Upper lobe of left lung (tissue), 6 donors: ENCODE measurements around the gene QRICH1. TPM values are rescaled to one million over a fixed set of nuclear protein-coding genes. Genes with fewer than 3 reads are reported as not detected.

ENCODE experiments used
- ATAC-seq, 2 donors: fragments of 200-7000 bp; cut with Tn5 transposase; one replicate each; pipeline ENCODE4 v1.9.1; 2022; ENCODE audit warnings: mild to moderate bottlenecking in 2 of 2, moderate library complexity in 2 of 2; ENCODE audit not compliant: low FRiP score in 2 of 2
- DNase-seq, 2 donors: peaks; one replicate each; pipeline ENCODE4 v3.0.0-alpha.2; 2019 to 2020
- H3K27ac ChIP-seq, 4 donors: fragments of 200-600 bp; sonication (generic); one replicate each; pipeline ENCODE4 v1.5.1; 2016 to 2019
- H3K27me3 ChIP-seq, 4 donors: fragments of 200-600 bp; sonication (generic); one replicate each; pipeline ENCODE4 v1.5.1; 2017 to 2019
- H3K36me3 ChIP-seq, 4 donors: fragments of 200-600 bp; sonication (generic); one replicate each; pipeline ENCODE4 v1.5.1; 2016 to 2019
- H3K4me1 ChIP-seq, 4 donors: fragments of 200-600 bp; sonication (generic); one replicate each; pipeline ENCODE4 v1.5.1; 2018 to 2019
- H3K4me3 ChIP-seq, 4 donors: fragments of 200-600 bp; sonication (generic); one replicate each; pipeline ENCODE4 v1.5.1; 2017 to 2019; ENCODE audit warnings: mild to moderate bottlenecking in 2 of 4, moderate library complexity in 1 of 4
- H3K9me3 ChIP-seq, 4 donors: fragments of 200-600 bp; sonication (generic); one replicate each; pipeline ENCODE4 v1.5.1; 2018 to 2019
- CTCF ChIP-seq, 6 experiments: fragments of 450-650 bp in 4 of 6; fragments of 200-600 bp in 2 of 6; sonication (generic) in 2 of 6; IDR thresholded peaks; one replicate each; pipeline ENCODE4 v1.5.1; 2016 to 2019; ENCODE audit warnings: antibody characterized with exemption in 6 of 6
- EP300 ChIP-seq, 4 donors: sonication (generic); formaldehyde crosslinking; IDR thresholded peaks; one replicate each; pipeline ENCODE4 v1.5.1; 2017; ENCODE audit warnings: antibody characterized with exemption in 4 of 4, control low read depth in 2 of 4
- POLR2A ChIP-seq, 4 donors: fragments of 450-650 bp; IDR thresholded peaks; one replicate each; pipeline ENCODE4 v1.5.1; 2016 to 2017; ENCODE audit warnings: antibody characterized with exemption in 4 of 4, mild to moderate bottlenecking in 2 of 4
- POLR2AphosphoS5 ChIP-seq, 2 donors: sonication (generic); formaldehyde crosslinking; IDR thresholded peaks; one replicate each; pipeline ENCODE4 v1.5.1; 2017; ENCODE audit warnings: antibody characterized with exemption in 2 of 2
- WGBS, 2 donors: methylation state at CpG; one replicate each; pipeline ENCODE4 v1.1.5; 2017 to 2018; 5-methylcytosine and 5-hydroxymethylcytosine counted together
- total RNA-seq, 6 donors: library from RNA; depleted of rRNA in 4 of 6; stranded (reverse); fragments of >200 nt in 4 of 6; gene quantifications; one replicate each; pipeline versions ENCODE4 v1.1.0 to v1.2.1, GENCODE V29; 2016 to 2021
- donor health status: DM: no; HTN: no; CAD: no; lungs with moderate emphysema.
- donor health status: DM: no; HTN: yes; CAD: no; lungs with severe emphysema.

Gene QRICH1
- total RNA-seq, 6 donors from 2014 or later: 65.6 to 145 (median 74.2) TPM

GRCh38 chr3:48996640-48997039 lies 97.2 kb downstream of the QRICH1 start:
- H3K9me3 ChIP-seq: no peaks in the 10 kb centered on the region
- no peak overlapping the region for H3K27ac ChIP-seq
- H3K27me3 ChIP-seq: no peaks in the 10 kb centered on the region
- H3K4me1 ChIP-seq: peaks cover 3 to 8% (median 6%) of the 10 kb centered on the region in 4 donors
- ATAC-seq: no peak
- TF ChIP-seq POLR2AphosphoS5 (IDR thresholded peaks at IDR 0.05): no peak
- TF ChIP-seq CTCF (IDR thresholded peaks at IDR 0.05): no peak
- TF ChIP-seq POLR2A (IDR thresholded peaks at IDR 0.05): no peak
- no peak for TF ChIP-seq EP300 (IDR thresholded peaks at IDR 0.05)
- DNase-seq: no peak
- 94 to 97% methylated on average over 8 of the region's 8 CpGs for WGBS, 2 donors
- H3K36me3 ChIP-seq: peaks cover 0 to 13% (median 5%) of the 10 kb centered on the region in 4 donors
- H3K4me3 ChIP-seq: no peak overlapping the region

DNA sequence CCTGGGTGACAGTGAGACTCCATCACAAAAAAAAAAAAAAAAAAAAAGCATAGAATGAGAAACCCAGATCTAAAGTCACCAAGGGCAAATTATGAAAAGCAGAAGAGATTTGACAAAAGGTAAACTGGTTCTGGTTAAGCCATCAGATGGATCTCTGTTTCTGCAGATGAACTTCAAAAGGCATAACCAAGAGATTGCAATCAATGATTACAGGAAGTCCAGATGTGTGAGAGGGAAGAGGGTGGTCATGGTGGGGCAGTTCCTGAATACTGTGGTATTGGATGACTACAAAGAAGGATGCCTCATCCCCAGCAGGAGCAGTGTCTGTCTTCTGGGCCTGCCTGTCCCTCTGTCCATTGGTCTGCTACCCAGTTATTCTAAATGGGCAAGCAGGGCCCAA lies 100.0 kb downstream of the QRICH1 start:
- Histone ChIP-seq H3K27me3 (no peaks in the 10 kb centered on the region), H3K4me1 (peaks cover 23 to 26% (median 24%) of the 10 kb centered on the region in 4 donors), H3K4me3 (no peak overlapping the region), H3K36me3 (peaks cover 0 to 13% (median 5%) of the 10 kb centered on the region in 4 donors), H3K27ac (no peak overlapping the region), H3K9me3 (no peaks in the 10 kb centered on the region)
- ATAC-seq (no peak), DNase-seq (no peak)
- TF ChIP-seq EP300 (IDR thresholded peaks at IDR 0.05): no peak
- no peak for TF ChIP-seq POLR2A (IDR thresholded peaks at IDR 0.05)
- TF ChIP-seq CTCF (IDR thresholded peaks at IDR 0.05): no peak
- no peak for TF ChIP-seq POLR2AphosphoS5 (IDR thresholded peaks at IDR 0.05)

DNA sequence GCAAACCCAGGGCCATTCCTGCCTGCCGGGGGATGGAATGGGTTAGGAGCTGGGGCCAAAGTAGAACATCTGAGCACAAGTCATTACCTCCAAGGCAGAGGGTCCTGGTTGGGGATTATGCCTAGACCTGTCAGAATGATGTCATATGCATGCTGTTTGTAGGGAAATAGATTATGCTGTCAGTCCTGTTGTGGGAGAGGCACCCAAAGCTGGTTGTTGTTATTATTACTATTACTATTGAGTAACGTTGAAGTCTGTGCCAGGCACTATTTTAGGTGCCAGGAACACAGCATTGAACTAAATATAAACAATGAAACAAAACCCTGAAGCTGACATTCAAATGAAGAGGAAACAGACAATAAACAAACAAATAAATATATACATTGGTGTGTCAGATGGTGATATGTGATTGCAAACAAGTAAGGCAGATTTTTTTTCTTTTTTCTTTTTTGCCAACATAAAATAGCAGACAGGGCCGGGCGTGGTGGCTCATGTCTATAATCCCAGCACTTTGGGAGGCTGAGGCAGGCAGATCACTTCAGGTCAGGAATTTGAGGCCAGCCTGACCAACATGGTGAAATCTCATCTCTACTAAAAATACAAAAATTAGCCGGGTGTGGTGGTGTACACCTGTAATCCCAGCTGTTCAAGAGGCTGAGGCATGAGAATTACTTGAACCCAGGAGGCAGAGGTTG lies 101.9 kb downstream of the QRICH1 start:
- Histone ChIP-seq H3K9me3 (no peaks in the 10 kb centered on the region), H3K4me1 (peaks cover 23 to 33% (median 27%) of the 10 kb centered on the region in 4 donors), H3K4me3 (peak overlapping the region in 2 of 4 donors; percentile 73 to 94), H3K27ac (peak overlapping the region; percentile 87 to 92 (median 90)), H3K36me3 (peaks cover 0 to 9% (median 5%) of the 10 kb centered on the region in 4 donors), H3K27me3 (no peaks in the 10 kb centered on the region)
- no peak for ATAC-seq
- no peak for DNase-seq
- WGBS, 2 donors: 71 to 77% methylated on average over 5 of the region's 5 CpGs
- TF ChIP-seq EP300 (IDR thresholded peaks at IDR 0.05) (no peak), POLR2AphosphoS5 (IDR thresholded peaks at IDR 0.05) (no peak)

DNA sequence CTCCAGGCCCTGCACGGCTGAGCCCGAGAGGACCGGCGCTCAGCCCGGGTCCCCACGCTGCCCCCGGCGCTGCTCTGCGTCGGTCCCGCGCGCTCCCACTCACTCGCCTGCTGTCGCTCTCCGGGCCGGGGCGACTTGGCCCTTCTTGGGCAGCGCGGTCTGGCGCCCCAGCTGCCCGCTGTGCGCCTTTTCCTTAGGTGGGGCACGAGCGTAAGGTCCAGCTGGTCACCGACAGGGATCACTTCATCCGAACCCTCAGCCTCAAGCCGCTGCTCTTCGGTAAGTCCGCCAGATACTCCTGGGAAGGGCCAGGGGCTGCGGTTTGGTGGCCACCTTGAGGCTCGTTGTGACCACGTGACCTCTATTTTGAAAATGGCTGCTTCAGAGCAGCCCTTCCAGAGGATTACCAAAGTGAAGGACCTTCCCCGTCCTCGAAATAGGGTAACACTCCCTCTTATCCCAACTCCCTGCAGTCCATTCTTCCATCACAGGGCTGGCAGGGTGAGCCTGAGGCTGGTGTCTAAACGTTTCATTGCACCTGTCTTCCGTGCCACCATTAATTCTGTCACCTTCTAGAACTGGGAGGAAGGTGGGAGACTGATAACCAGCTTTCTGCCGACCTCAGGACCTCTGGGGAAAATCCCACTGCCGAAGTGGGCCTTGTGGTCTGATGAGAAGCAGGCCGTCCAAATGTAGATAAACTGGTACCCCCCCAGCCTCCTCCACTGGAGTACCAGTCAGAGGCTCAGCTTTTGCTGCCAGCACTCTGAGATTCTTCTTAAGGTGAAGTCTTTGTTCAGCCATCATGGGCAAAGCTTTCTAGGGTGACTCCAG lies 103.0 kb downstream of the QRICH1 start:
- peak overlapping the region; percentile 87 to 92 (median 90) for H3K27ac ChIP-seq
- 14 to 31% methylated on average over 6 to 15 of the region's 40 CpGs for WGBS, 2 donors
- peaks cover 0 to 12% (median 6%) of the 10 kb centered on the region in 4 donors for H3K36me3 ChIP-seq
- ATAC-seq (peak; percentile 3 to 50), DNase-seq (peak; percentile 42 to 88)
- H3K9me3 ChIP-seq: no peaks in the 10 kb centered on the region
- peaks cover 23 to 33% (median 27%) of the 10 kb centered on the region in 4 donors for H3K4me1 ChIP-seq
- TF ChIP-seq POLR2A (IDR thresholded peaks at IDR 0.05): no peak
- no peak for TF ChIP-seq POLR2AphosphoS5 (IDR thresholded peaks at IDR 0.05)
- TF ChIP-seq EP300 (IDR thresholded peaks at IDR 0.05): no peak
- TF ChIP-seq CTCF (IDR thresholded peaks at IDR 0.05): no peak
- peak overlapping the region; percentile 73 to 94 (median 88) for H3K4me3 ChIP-seq
- no peaks in the 10 kb centered on the region for H3K27me3 ChIP-seq
